Myocyte (in vitro differentiated cells): Measurements from ENCODE around the gene TAPT1. TPM values are rescaled to one million over a fixed set of nuclear protein-coding genes. Genes with fewer than 3 reads are reported as not detected.

ENCODE experiments used
- total RNA-seq: library from RNA; depleted of rRNA; stranded (reverse); fragments of >200 nt; gene quantifications from 2 replicates; pipeline ENCODE4 v1.2.3, GENCODE V29; 2014

Gene TAPT1
- total RNA-seq, 1 donor from 2014 or later: 17.1 TPM

Other genes starting within 250 kb of the TAPT1 start
- not detected in 2 replicates for gene PROM1, start 142.4 kb downstream of the TAPT1 start, total RNA-seq